HEK293 (cell line): ENCODE measurements around the gene RACGAP1.
A peak's percentile ranks its signal among the peaks of the same experiment; 100 is the strongest.

Source experiments
- EGR2 ChIP-seq: fragments of 450-650 bp; formaldehyde crosslinking; IDR thresholded peaks from 2 replicates; pipeline ENCODE4 v1.5.1; 2016; ENCODE audit warnings: low read depth, missing biosample characterization, missing genetic modification characterization
- GLIS2 ChIP-seq: fragments of 450-650 bp; formaldehyde crosslinking; IDR thresholded peaks from 2 replicates; pipeline ENCODE4 v1.5.1; 2016; ENCODE audit warnings: missing biosample characterization, missing genetic modification characterization
- KLF10 ChIP-seq: fragments of 450-650 bp; IDR thresholded peaks from 2 replicates; pipeline ENCODE4 v1.5.1; 2018; ENCODE audit warnings: missing biosample characterization, mild to moderate bottlenecking, missing genetic modification characterization
- KLF9 ChIP-seq: fragments of 450-650 bp; formaldehyde crosslinking; IDR thresholded peaks from 2 replicates; pipeline ENCODE4 v1.5.1; 2016; ENCODE audit warnings: missing biosample characterization, missing genetic modification characterization, low read depth
- MYNN ChIP-seq: fragments of 450-650 bp; formaldehyde crosslinking; IDR thresholded peaks from 2 replicates; pipeline ENCODE4 v1.5.1; 2016; ENCODE audit warnings: missing biosample characterization, missing genetic modification characterization, borderline replicate concordance
- OSR2 ChIP-seq: fragments of 450-650 bp; formaldehyde crosslinking; IDR thresholded peaks from 2 replicates; pipeline ENCODE4 v1.5.1; 2016; ENCODE audit warnings: missing biosample characterization, missing genetic modification characterization
- SALL2 ChIP-seq: fragments of 450-650 bp; formaldehyde crosslinking; IDR thresholded peaks from 2 replicates; pipeline ENCODE4 v1.5.0; 2017; ENCODE audit warnings: missing biosample characterization, mild to moderate bottlenecking, missing genetic modification characterization, borderline replicate concordance
- SP3 ChIP-seq: fragments of 450-650 bp; formaldehyde crosslinking; IDR thresholded peaks from 2 replicates; pipeline ENCODE4 v1.5.1; 2016; ENCODE audit warnings: missing biosample characterization, missing genetic modification characterization
- WT1 ChIP-seq: fragments of 450-650 bp; formaldehyde crosslinking; IDR thresholded peaks from 2 replicates; pipeline ENCODE4 v1.5.1; 2016; ENCODE audit warnings: missing biosample characterization, missing genetic modification characterization
- YY2 ChIP-seq: fragments of 450-650 bp; formaldehyde crosslinking; IDR thresholded peaks from 2 replicates; pipeline ENCODE4 v1.5.1; 2016; ENCODE audit warnings: missing biosample characterization, missing genetic modification characterization
- ZBTB48 ChIP-seq: fragments of 450-650 bp; formaldehyde crosslinking; IDR thresholded peaks from 2 replicates; pipeline ENCODE4 v1.5.1; 2016; ENCODE audit warnings: missing biosample characterization, missing genetic modification characterization
- ZBTB7A ChIP-seq: fragments of 450-650 bp; formaldehyde crosslinking; IDR thresholded peaks from 2 replicates; pipeline ENCODE4 v1.5.1; 2016; ENCODE audit warnings: low read depth, missing biosample characterization, missing genetic modification characterization
- ZIC2 ChIP-seq: fragments of 450-650 bp; formaldehyde crosslinking; IDR thresholded peaks from 2 replicates; pipeline ENCODE4 v1.5.1; 2016; ENCODE audit warnings: missing biosample characterization, missing genetic modification characterization
- ZNF184 ChIP-seq: fragments of 450-650 bp; IDR thresholded peaks from 2 replicates; pipeline ENCODE4 v1.5.1; 2018; ENCODE audit warnings: missing biosample characterization, mild to moderate bottlenecking, missing genetic modification characterization
- ZNF214 ChIP-seq: fragments of 450-650 bp; formaldehyde crosslinking; IDR thresholded peaks from 2 replicates; pipeline ENCODE4 v1.5.1; 2017; ENCODE audit warnings: missing biosample characterization, mild to moderate bottlenecking, missing genetic modification characterization, borderline replicate concordance
- ZNF266 ChIP-seq: fragments of 450-650 bp; formaldehyde crosslinking; IDR thresholded peaks from 2 replicates; pipeline ENCODE4 v1.5.1; 2016; ENCODE audit warnings: missing biosample characterization, missing genetic modification characterization, low read depth
- ZNF274 ChIP-seq, 2 experiments: fragments of 200-500 bp in 1 of 2; fragments of 450-650 bp in 1 of 2; sonication (Bioruptor generic) in 1 of 2; formaldehyde crosslinking in 1 of 2; IDR thresholded peaks; 2 replicates each; pipeline versions ENCODE4 v1.5.1 to v1.6.1; 2014 to 2016; ENCODE audit warnings: borderline replicate concordance in 1 of 2, inconsistent platforms in 1 of 2, low read length in 1 of 2, missing biosample characterization in 1 of 2, missing genetic modification characterization in 1 of 2
- ZNF292 ChIP-seq: fragments of 450-650 bp; formaldehyde crosslinking; IDR thresholded peaks from 2 replicates; pipeline ENCODE4 v1.5.1; 2016; ENCODE audit warnings: low read depth, missing biosample characterization, missing genetic modification characterization, borderline replicate concordance
- ZNF37A ChIP-seq: fragments of 450-650 bp; IDR thresholded peaks from 2 replicates; pipeline ENCODE4 v1.5.1; 2018; ENCODE audit warnings: missing biosample characterization, missing genetic modification characterization
- ZNF404 ChIP-seq: fragments of 450-650 bp; formaldehyde crosslinking; IDR thresholded peaks from 2 replicates; pipeline ENCODE4 v1.5.1; 2017; ENCODE audit warnings: missing biosample characterization, missing genetic modification characterization
- ZNF426 ChIP-seq: fragments of 450-650 bp; formaldehyde crosslinking; IDR thresholded peaks from 2 replicates; pipeline ENCODE4 v1.5.1; 2017; ENCODE audit warnings: missing biosample characterization, missing genetic modification characterization, mild to moderate bottlenecking, inconsistent platforms, moderate library complexity
- ZNF558 ChIP-seq: fragments of 450-650 bp; formaldehyde crosslinking; IDR thresholded peaks from 2 replicates; pipeline ENCODE4 v1.5.1; 2016; ENCODE audit warnings: missing biosample characterization, missing genetic modification characterization
- ZNF664 ChIP-seq: fragments of 450-650 bp; formaldehyde crosslinking; IDR thresholded peaks from 2 replicates; pipeline ENCODE4 v1.5.1; 2016; ENCODE audit warnings: missing biosample characterization, missing genetic modification characterization
- ZNF701 ChIP-seq: fragments of 450-650 bp; formaldehyde crosslinking; IDR thresholded peaks from 2 replicates; pipeline ENCODE4 v1.5.1; 2016; ENCODE audit warnings: missing biosample characterization, missing genetic modification characterization
- ZNF837 ChIP-seq: fragments of 450-650 bp; formaldehyde crosslinking; IDR thresholded peaks from 2 replicates; pipeline ENCODE4 v1.5.1; 2016; ENCODE audit warnings: missing biosample characterization, missing genetic modification characterization
- ZNF843 ChIP-seq: fragments of 450-650 bp; formaldehyde crosslinking; IDR thresholded peaks from 2 replicates; pipeline ENCODE4 v1.5.1; 2016; ENCODE audit warnings: missing biosample characterization, missing genetic modification characterization
- TF ChIP-seq, protein P1 (sequence below): fragments of 450-650 bp; formaldehyde crosslinking; IDR thresholded peaks from 2 replicates; pipeline ENCODE4 v1.5.1; 2016; ENCODE audit warnings: missing biosample characterization, missing genetic modification characterization
- TF ChIP-seq, protein P2 (sequence below): fragments of 450-650 bp; formaldehyde crosslinking; IDR thresholded peaks from 2 replicates; pipeline ENCODE4 v1.5.1; 2016; ENCODE audit warnings: missing biosample characterization, missing genetic modification characterization
- TF ChIP-seq, protein P3 (sequence below): fragments of 450-650 bp; IDR thresholded peaks from 2 replicates; pipeline ENCODE4 v1.5.1; 2018; ENCODE audit warnings: missing biosample characterization, missing genetic modification characterization
- TF ChIP-seq, protein P4 (sequence below): fragments of 450-650 bp; formaldehyde crosslinking; IDR thresholded peaks from 2 replicates; pipeline ENCODE4; 2016; ENCODE audit warnings: missing biosample characterization, missing genetic modification characterization
- TF ChIP-seq, protein P5 (sequence below): fragments of 450-650 bp; IDR thresholded peaks from 2 replicates; pipeline ENCODE4 v1.5.1; 2018; ENCODE audit warnings: missing biosample characterization, mild to moderate bottlenecking, missing genetic modification characterization

The RACGAP1 gene

DNA sequence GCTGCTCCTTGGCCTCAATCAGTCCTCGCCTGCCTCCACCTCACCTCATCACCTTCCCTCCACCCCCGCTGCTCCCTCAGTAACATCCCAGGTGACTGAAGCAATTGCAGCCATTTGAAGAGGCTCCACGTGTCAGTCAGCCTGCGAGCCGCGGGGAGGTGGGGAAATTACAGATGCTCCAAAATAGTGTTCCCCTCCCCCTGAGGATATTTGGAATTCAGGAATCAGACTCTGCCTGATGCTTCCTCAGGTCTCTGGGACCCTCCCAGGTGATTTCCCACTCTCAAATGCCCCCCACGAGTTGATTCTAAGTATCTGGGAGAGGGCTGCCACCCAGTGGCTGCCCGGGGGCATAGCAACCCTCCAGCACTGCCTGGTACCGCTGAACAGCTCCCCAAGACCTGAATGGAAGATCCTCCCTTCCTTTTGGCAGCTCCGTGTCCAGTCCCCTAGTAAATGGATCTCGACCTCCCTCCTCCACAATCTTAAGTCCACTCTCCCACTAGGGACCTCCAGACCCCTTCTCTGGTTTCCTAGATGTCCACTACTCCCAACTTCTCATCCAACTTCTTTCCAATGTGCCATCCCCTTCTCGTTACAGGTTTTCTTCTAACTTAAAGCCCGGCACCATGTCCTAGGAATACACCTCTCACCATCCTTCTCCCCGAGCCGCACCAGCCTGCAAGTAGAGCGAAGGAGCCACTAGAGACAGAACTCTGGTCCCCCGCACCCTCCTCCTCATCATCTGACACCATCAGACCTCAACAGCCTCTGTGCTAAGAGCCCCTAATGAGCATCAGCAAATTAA, 30.7 kb upstream of the RACGAP1 start (continued):
- TF ChIP-seq ZNF558 (tag by site-specific recombination) (no peak), ZNF292 (tag by site-specific recombination) (no peak), ZBTB7A (tag by site-specific recombination) (no peak), SALL2 (tag by site-specific recombination) (no peak), ZNF266 (tag by site-specific recombination) (no peak), ZNF837 (tag by site-specific recombination) (no peak), GLIS2 (tag by site-specific recombination) (peak; percentile 91), ZNF404 (tag by site-specific recombination) (no peak), ZNF37A (tag by site-specific recombination) (no peak), SP3 (tag by site-specific recombination) (no peak), ZNF843 (tag by site-specific recombination) (no peak), EGR2 (0 out of 2 replicates have a peak, but pooled peaks have one; percentile 25), ZNF184 (no peak), KLF9 (tag by site-specific recombination) (no peak), WT1 (tag by site-specific recombination) (0 out of 2 replicates have a peak, but pooled peaks have one; percentile 9), ZNF664 (tag by site-specific recombination) (no peak), KLF10 (tag by site-specific recombination) (no peak), ZNF701 (no peak), ZNF214 (tag by site-specific recombination) (no peak), YY2 (no peak), ZIC2 (tag by site-specific recombination) (no peak), ZNF426 (tag by site-specific recombination) (no peak), ZBTB48 (no peak), MYNN (no peak), ZNF274 (IDR thresholded peaks at IDR 0.05; ENCODE audit: low read length) (no peak), ZNF274 (tag by site-specific recombination; IDR thresholded peaks at IDR 0.05; ENCODE audit: borderline replicate concordance) (no peak), OSR2 (tag by site-specific recombination) (no peak)
- TF ChIP-seq, protein P1, sequence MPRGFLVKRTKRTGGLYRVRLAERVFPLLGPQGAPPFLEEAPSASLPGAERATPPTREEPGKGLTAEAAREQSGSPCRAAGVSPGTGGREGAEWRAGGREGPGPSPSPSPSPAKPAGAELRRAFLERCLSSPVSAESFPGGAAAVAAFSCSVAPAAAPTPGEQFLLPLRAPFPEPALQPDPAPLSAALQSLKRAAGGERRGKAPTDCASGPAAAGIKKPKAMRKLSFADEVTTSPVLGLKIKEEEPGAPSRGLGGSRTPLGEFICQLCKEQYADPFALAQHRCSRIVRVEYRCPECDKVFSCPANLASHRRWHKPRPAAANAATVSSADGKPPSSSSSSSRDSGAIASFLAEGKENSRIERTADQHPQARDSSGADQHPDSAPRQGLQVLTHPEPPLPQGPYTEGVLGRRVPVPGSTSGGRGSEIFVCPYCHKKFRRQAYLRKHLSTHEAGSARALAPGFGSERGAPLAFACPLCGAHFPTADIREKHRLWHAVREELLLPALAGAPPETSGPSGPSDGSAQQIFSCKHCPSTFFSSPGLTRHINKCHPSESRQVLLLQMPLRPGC, result no peak
- TF ChIP-seq, protein P2, sequence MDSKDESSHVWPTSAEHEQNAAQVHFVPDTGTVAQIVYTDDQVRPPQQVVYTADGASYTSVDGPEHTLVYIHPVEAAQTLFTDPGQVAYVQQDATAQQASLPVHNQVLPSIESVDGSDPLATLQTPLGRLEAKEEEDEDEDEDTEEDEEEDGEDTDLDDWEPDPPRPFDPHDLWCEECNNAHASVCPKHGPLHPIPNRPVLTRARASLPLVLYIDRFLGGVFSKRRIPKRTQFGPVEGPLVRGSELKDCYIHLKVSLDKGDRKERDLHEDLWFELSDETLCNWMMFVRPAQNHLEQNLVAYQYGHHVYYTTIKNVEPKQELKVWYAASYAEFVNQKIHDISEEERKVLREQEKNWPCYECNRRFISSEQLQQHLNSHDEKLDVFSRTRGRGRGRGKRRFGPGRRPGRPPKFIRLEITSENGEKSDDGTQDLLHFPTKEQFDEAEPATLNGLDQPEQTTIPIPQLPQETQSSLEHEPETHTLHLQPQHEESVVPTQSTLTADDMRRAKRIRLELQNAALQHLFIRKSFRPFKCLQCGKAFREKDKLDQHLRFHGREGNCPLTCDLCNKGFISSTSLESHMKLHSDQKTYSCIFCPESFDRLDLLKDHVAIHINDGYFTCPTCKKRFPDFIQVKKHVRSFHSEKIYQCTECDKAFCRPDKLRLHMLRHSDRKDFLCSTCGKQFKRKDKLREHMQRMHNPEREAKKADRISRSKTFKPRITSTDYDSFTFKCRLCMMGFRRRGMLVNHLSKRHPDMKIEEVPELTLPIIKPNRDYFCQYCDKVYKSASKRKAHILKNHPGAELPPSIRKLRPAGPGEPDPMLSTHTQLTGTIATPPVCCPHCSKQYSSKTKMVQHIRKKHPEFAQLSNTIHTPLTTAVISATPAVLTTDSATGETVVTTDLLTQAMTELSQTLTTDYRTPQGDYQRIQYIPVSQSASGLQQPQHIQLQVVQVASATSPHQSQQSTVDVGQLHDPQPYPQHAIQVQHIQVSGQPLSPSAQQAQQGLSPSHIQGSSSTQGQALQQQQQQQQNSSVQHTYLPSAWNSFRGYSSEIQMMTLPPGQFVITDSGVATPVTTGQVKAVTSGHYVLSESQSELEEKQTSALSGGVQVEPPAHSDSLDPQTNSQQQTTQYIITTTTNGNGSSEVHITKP, result peak; percentile 58
- TF ChIP-seq, protein P3, sequence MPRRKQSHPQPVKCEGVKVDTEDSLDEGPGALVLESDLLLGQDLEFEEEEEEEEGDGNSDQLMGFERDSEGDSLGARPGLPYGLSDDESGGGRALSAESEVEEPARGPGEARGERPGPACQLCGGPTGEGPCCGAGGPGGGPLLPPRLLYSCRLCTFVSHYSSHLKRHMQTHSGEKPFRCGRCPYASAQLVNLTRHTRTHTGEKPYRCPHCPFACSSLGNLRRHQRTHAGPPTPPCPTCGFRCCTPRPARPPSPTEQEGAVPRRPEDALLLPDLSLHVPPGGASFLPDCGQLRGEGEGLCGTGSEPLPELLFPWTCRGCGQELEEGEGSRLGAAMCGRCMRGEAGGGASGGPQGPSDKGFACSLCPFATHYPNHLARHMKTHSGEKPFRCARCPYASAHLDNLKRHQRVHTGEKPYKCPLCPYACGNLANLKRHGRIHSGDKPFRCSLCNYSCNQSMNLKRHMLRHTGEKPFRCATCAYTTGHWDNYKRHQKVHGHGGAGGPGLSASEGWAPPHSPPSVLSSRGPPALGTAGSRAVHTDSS (tag by site-specific recombination), result no peak
- TF ChIP-seq, protein P4, sequence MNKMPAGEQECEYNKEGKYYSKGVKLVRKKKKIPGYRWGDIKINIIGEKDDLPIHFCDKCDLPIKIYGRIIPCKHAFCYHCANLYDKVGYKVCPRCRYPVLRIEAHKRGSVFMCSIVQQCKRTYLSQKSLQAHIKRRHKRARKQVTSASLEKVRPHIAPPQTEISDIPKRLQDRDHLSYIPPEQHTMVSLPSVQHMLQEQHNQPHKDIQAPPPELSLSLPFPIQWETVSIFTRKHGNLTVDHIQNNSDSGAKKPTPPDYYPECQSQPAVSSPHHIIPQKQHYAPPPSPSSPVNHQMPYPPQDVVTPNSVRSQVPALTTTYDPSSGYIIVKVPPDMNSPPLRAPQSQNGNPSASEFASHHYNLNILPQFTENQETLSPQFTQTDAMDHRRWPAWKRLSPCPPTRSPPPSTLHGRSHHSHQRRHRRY, result no peak
- TF ChIP-seq, protein P5, sequence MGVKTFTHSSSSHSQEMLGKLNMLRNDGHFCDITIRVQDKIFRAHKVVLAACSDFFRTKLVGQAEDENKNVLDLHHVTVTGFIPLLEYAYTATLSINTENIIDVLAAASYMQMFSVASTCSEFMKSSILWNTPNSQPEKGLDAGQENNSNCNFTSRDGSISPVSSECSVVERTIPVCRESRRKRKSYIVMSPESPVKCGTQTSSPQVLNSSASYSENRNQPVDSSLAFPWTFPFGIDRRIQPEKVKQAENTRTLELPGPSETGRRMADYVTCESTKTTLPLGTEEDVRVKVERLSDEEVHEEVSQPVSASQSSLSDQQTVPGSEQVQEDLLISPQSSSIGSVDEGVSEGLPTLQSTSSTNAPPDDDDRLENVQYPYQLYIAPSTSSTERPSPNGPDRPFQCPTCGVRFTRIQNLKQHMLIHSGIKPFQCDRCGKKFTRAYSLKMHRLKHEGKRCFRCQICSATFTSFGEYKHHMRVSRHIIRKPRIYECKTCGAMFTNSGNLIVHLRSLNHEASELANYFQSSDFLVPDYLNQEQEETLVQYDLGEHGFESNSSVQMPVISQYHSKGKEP (tag by site-specific recombination), result no peak
